Stimulated activated CD4-positive, alpha-beta T cell treated with anti-CD3 and anti-CD28 coated beads, Interleukin-12 subunit alpha, Interleukin-12 subunit beta, amount 100 ng/mL, for 24 hours (primary cell): Measurements from ENCODE around the gene BAZ2B.

ENCODE experiments used
- DNase-seq, 2 experiments: peaks; one replicate each; pipeline ENCODE4 v3.0.0-alpha.2; 2020; ENCODE audit warnings: low read depth in 2 of 2

BAZ2B gene

GRCh38 chr2:159615367-159616285, 722 bp downstream of the BAZ2B start:
- peak in 1 of 2 experiments; percentile 25 for DNase-seq

- DNase-seq, result no peak
These were observed 1.6 kb downstream of the BAZ2B start for GRCh38 chr2:159614534-159615366.

- DNase-seq, result no peak
These were observed 2.6 kb downstream of the BAZ2B start for GRCh38 chr2:159613651-159614285.

- DNase-seq, result no peak
These were observed 3.3 kb downstream of the BAZ2B start for GRCh38 chr2:159613091-159613490.

GRCh38 chr2:159612255-159612901, 4.0 kb downstream of the BAZ2B start:
- DNase-seq, result no peak

GRCh38 chr2:159609811-159610549, 6.4 kb downstream of the BAZ2B start:
- DNase-seq, result no peak

- DNase-seq, result no peak
These were observed 7.5 kb downstream of the BAZ2B start for GRCh38 chr2:159608723-159609308.

- no peak for DNase-seq
These were observed 8.2 kb downstream of the BAZ2B start for GRCh38 chr2:159608108-159608507.

- DNase-seq, result no peak
These were observed 10.1 kb downstream of the BAZ2B start for GRCh38 chr2:159606287-159606686.

- no peak for DNase-seq
These were observed 10.7 kb downstream of the BAZ2B start for GRCh38 chr2:159605441-159606178.

GRCh38 chr2:159604159-159604558, 12.2 kb downstream of the BAZ2B start:
- no peak for DNase-seq

- no peak for DNase-seq
These were observed 15.6 kb downstream of the BAZ2B start for GRCh38 chr2:159600752-159601151.

GRCh38 chr2:159595410-159596046, 20.8 kb downstream of the BAZ2B start:
- no peak for DNase-seq

- DNase-seq, result no peak
These were observed 23.9 kb downstream of the BAZ2B start for GRCh38 chr2:159592441-159592840.

- no peak for DNase-seq
These were observed 25.1 kb downstream of the BAZ2B start for GRCh38 chr2:159591221-159591620.

- no peak for DNase-seq
These were observed 27.1 kb downstream of the BAZ2B start for GRCh38 chr2:159589286-159589685.

- no peak for DNase-seq
These were observed 30.3 kb downstream of the BAZ2B start for GRCh38 chr2:159586034-159586433.

- no peak for DNase-seq
These were observed 30.7 kb downstream of the BAZ2B start for GRCh38 chr2:159585622-159586021.

- DNase-seq, result no peak
These were observed 31.6 kb downstream of the BAZ2B start for GRCh38 chr2:159584796-159585195.
